LNCaP clone FGC (cell line): ENCODE measurements around the gene CCL8.

Experiments
- DNase-seq: peaks from one replicate; pipeline ENCODE4 v3.0.0-alpha.2; 2011; ENCODE audit warnings: low read depth
- H3K4me3 ChIP-seq: 2 replicates; pipeline ENCODE4 v1.5.1; 2011; ENCODE audit warnings: mild to moderate bottlenecking, low read depth, low read length, control low read depth
- TF ChIP-seq, protein P1 (sequence below): IDR thresholded peaks from 2 replicates; pipeline ENCODE4 v1.5.1; 2012; ENCODE audit warnings: mild to moderate bottlenecking; ENCODE audit not compliant: control insufficient read depth, insufficient read depth; ENCODE audit errors: extremely low read depth

CCL8 gene

DNA sequence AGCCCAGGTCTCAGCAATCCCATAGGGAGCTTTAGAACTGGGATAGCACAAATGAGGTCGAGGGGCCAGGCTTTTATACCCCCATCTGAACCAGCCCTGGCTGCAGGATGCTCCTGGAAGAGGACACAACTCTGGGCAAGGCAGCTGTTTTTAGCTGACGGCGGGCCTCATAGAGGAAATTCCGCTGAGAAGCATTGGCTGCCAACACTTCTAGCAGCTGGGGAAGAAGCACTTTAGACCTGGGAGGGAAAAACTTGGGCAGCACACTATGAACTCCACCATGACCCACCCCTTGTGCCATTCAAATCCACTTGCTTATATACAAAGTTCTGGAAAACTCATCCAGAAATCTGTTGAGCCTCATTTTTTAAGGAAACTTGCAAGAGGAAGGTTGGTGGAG lies 28.6 kb upstream of the CCL8 start:
- no peak for DNase-seq
- TF ChIP-seq, protein P1, sequence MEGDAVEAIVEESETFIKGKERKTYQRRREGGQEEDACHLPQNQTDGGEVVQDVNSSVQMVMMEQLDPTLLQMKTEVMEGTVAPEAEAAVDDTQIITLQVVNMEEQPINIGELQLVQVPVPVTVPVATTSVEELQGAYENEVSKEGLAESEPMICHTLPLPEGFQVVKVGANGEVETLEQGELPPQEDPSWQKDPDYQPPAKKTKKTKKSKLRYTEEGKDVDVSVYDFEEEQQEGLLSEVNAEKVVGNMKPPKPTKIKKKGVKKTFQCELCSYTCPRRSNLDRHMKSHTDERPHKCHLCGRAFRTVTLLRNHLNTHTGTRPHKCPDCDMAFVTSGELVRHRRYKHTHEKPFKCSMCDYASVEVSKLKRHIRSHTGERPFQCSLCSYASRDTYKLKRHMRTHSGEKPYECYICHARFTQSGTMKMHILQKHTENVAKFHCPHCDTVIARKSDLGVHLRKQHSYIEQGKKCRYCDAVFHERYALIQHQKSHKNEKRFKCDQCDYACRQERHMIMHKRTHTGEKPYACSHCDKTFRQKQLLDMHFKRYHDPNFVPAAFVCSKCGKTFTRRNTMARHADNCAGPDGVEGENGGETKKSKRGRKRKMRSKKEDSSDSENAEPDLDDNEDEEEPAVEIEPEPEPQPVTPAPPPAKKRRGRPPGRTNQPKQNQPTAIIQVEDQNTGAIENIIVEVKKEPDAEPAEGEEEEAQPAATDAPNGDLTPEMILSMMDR: no peak
- H3K4me3 ChIP-seq: no peak overlapping the region

DNA sequence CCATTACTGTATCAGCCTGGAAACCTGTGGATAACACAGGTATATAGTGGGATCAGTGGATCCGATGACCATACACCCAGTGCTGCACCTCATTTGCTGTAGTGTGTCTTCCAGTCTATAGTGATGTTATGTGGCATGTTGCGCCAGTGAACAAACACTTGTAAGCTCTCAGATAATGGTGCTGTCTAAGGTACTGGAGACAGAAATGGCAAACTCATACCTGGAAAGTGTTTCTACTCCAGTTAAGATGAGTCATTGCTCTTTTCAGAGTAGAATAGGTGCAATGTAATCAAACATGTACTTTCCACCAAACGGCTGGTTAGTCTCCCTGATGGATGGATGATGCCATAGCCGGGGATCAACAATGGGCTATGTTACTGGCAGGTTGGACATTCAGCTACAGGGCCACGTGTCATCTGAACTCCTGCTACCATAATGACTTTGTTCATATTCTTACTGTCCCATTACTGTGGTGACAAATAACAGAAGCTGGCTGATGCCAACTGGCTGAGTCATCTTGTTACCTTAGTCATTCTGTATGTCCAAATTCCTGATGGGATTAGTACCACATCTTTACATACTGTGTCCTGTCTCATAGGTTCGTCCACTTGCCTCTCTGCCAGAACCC lies 27.4 kb upstream of the CCL8 start:
- no peak for DNase-seq
- no peak overlapping the region for H3K4me3 ChIP-seq
- TF ChIP-seq, protein P1: no peak

DNA sequence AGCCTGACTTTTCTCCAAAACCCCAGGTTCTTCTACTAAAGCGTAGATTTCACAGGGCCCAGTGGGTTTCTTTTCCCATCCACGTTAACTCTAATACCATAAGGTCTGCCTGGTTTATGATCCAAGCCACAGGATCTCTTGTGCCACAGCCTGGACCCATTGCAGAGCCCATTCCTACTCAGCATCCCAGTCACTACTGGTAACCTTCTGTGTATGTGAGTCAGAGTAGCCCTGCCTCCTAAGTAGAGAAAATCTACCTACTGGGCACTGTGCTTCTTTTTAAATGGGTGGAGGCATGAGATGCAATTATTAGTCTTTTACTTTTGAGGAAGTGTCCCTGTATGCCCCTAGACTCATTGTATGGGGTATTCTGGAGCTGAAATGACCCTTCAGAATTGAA lies 20.2 kb upstream of the CCL8 start:
- no peak for DNase-seq
- H3K4me3 ChIP-seq: no peak overlapping the region
- TF ChIP-seq, protein P1: no peak

DNA sequence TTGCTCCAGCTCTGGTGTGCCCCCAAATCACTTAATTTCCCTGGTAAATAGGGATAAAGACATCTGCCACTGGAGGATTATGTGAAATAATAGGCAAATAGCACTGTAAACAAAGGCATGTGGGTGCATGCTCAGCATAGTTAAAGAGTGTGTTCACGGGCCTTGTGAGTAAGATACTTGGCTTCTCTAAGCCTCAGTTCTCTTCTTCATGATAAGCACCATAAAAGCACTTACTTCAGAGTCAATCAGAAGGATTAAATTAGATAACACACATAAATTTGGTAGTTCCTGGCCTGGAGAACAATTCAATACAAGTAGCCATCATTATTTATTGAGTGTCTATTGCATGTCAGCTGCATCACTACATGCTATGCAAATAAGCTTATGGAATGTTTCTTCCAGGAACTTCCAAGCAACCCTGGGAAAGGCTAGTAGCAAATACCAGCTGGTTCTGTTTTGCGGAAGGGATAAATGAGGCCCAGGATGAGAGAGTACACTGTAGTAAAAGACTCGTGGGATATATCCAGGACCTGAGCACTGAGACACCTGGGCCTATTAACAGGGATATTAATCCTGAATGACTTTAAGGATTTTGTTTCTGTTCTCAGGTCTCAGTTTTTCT lies 19.2 kb upstream of the CCL8 start:
- H3K4me3 ChIP-seq: no peak overlapping the region
- TF ChIP-seq, protein P1: no peak
- no peak for DNase-seq

DNA sequence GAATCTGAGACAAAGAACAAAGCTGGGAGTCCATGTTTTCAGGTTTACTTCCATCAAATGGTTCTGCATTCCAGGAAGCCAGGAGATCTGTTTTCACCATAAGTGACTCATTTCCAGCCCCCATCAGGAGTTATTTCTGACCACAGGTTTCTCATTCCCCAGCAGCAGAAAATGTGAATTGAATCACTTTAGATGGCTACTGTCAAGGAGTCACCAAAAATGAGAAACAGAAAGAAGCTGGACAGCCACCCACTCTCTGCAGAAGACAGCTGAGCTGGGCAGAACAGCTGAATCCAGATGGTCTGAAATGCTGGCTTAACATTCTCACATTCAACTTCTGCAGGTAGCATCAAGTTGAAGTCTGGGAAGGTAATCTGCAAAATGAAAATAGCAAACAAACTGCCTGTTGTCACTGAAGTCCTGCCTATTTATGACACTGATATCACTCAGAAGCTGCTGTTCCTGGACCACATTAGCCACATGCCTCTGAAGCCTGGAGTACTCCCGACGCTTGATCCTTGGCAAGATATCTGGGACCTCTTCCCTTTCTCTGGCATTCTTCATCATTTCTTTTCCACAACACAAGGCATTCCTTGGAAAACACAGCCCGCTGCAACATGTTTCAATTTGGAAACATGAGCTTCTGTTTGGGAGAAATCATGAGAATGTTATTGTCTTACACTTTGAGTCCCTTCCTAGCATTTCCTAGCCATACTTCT lies 18.4 kb upstream of the CCL8 start:
- no peak for DNase-seq
- H3K4me3 ChIP-seq: no peak overlapping the region
- TF ChIP-seq, protein P1: no peak

DNA sequence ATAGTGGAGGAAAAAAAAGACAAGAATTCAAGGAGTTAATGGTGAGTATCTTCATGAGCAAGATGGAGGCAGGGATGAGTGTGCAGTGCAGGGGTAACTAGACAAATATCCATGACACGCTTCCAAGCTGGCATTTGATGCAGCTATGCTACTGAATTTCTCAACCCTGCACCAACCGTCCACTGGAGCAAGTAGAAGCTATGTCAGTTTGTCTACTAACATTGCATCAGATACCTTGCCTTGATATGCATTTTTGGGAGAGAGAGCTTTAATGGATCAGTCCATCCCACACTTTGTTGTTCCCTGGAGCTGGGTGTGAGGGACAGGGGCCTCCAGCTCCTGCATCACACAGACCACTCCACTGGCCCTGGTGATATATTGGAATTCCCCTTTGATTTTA lies 17.2 kb upstream of the CCL8 start:
- DNase-seq: no peak
- no peak overlapping the region for H3K4me3 ChIP-seq
- TF ChIP-seq, protein P1: no peak

DNA sequence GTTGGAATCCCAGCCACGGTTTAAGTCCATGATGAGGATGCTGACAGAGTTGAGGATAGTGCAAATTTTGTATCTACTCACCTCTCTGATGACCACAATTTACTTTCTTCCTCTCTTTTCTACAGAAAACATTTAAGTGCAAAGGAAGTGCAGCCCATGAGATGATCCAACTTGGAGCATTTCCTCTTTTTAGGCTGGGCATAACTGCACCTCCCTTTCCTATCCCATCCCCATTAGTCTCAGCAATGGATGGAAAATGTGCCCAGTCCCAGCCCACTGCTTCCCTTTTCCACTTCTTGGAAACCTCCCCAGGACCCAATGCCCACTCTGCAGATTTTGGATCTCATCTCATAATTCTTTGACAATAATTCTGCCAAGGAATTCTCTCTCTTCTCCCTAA lies 16.6 kb upstream of the CCL8 start:
- no peak overlapping the region for H3K4me3 ChIP-seq
- TF ChIP-seq, protein P1: no peak
- no peak for DNase-seq
